Dendritic cell treated with granulocyte-macrophage colony-stimulating factor and Interleukin-4, amounts not matched to agents 40 ng/mL and 50 ng/mL, for 4 days (primary cell): ENCODE measurements around the gene GTF2A1.
A peak's percentile ranks its signal among the peaks of the same experiment; 100 is the strongest.
"Not testable (repeated sequence)": the region's sequence is repeated elsewhere in the genome, so short reads cannot be mapped to it uniquely, and the experiment has no call there.

Source experiments
- H3K27ac Mint-ChIP-seq: one replicate; pipeline ENCODE4 v1.8.0; 2022; ENCODE audit warnings: mild to moderate bottlenecking, mixed read lengths
- H3K27me3 Mint-ChIP-seq: one replicate; pipeline ENCODE4 v1.8.0; 2022; ENCODE audit warnings: mild to moderate bottlenecking, mixed read lengths
- H3K36me3 Mint-ChIP-seq: one replicate; pipeline ENCODE4 v1.8.0; 2022; ENCODE audit warnings: low read depth, mixed read lengths
- H3K4me1 Mint-ChIP-seq: one replicate; pipeline ENCODE4 v1.8.0; 2022; ENCODE audit warnings: low read depth, mixed read lengths
- H3K4me3 Mint-ChIP-seq: one replicate; pipeline ENCODE4 v1.8.0; 2022; ENCODE audit warnings: mild to moderate bottlenecking, moderate library complexity, mixed read lengths
- H3K9me3 Mint-ChIP-seq: one replicate; pipeline ENCODE4 v1.8.0; 2022; ENCODE audit warnings: mixed read lengths
- intact Hi-C: fragments of 100-400 bp; cut with micrococcal nuclease; formaldehyde crosslinking; loops from one replicate; pipeline ENCODE4 v1.15.0; 2022

GTF2A1 gene

GRCh38 chr14:81246461-81247270, 25.9 kb upstream of the GTF2A1 start:
- Mint-ChIP-seq H3K27me3 (no peaks in the 10 kb centered on the region), H3K36me3 (no peaks in the 10 kb centered on the region), H3K4me1 (no peaks in the 10 kb centered on the region), H3K27ac (no peak overlapping the region), H3K9me3 (peaks cover 24% of the 10 kb centered on the region), H3K4me3 (no peak overlapping the region)
- intact Hi-C loops, result no loop called here

DNA sequence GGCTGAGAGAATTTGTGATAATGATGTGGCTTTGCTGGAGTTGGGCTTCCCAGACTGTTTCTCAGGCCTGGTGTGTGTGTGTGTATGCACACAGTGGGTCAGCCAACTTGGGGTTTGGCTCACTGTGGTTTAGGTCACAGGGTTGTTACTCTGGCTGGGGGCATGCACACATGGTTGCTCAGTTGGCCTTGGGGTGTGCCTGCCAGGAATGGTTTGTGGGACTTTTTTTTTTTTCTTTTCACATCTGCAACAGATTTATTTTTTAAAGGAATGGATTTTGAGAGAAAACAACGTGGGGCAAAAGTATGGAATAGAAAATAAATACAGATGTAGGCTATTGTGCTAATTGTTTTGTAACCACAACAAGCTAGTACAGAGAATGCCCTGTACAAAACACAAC, 25.0 kb upstream of the GTF2A1 start:
- H3K9me3 Mint-ChIP-seq, result peaks cover 24% of the 10 kb centered on the region
- no peak overlapping the region for H3K27ac Mint-ChIP-seq
- H3K36me3 Mint-ChIP-seq, result no peaks in the 10 kb centered on the region
- H3K4me1 Mint-ChIP-seq, result no peaks in the 10 kb centered on the region
- intact Hi-C loops, result no loop called here
- H3K4me3 Mint-ChIP-seq, result no peak overlapping the region
- H3K27me3 Mint-ChIP-seq, result peaks cover 3% of the 10 kb centered on the region

GRCh38 chr14:81244431-81244830, 23.7 kb upstream of the GTF2A1 start:
- intact Hi-C loops, H3K4me1 Mint-ChIP-seq, H3K27me3 Mint-ChIP-seq, H3K27ac Mint-ChIP-seq, H3K36me3 Mint-ChIP-seq, H3K4me3 Mint-ChIP-seq: not testable (repeated sequence)
- peaks cover 24% of the 10 kb centered on the region for H3K9me3 Mint-ChIP-seq

DNA sequence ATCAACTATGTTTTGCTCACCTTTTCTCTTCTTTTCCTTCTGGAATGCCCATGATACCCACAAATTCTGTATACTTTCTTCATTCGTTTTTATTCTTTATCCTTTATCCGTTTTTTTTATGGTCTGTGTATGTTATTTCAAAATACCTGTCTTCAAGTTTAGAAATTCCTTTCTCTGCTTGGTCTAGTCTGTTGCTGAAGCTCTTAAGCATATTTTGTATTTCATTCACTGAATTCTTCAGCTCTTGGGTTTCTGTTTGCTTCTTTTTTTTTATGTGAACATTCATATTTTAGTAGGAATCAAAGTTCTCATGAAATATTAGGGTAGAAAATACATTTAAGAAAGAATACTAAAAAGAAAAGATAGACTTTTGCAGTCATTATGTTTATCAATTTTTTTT, 22.7 kb upstream of the GTF2A1 start:
- no peaks in the 10 kb centered on the region for H3K36me3 Mint-ChIP-seq
- no peak overlapping the region for H3K4me3 Mint-ChIP-seq
- no peak overlapping the region for H3K27ac Mint-ChIP-seq
- peaks cover 24% of the 10 kb centered on the region for H3K9me3 Mint-ChIP-seq
- peaks cover 5% of the 10 kb centered on the region for H3K27me3 Mint-ChIP-seq
- intact Hi-C loops, result no loop called here
- H3K4me1 Mint-ChIP-seq, result no peaks in the 10 kb centered on the region

- H3K27me3 Mint-ChIP-seq, H3K27ac Mint-ChIP-seq, H3K4me1 Mint-ChIP-seq, H3K4me3 Mint-ChIP-seq, H3K36me3 Mint-ChIP-seq, intact Hi-C loops, H3K9me3 Mint-ChIP-seq: not testable (repeated sequence)
Observed at GRCh38 chr14:81236849-81237248, 16.1 kb upstream of the GTF2A1 start.

DNA sequence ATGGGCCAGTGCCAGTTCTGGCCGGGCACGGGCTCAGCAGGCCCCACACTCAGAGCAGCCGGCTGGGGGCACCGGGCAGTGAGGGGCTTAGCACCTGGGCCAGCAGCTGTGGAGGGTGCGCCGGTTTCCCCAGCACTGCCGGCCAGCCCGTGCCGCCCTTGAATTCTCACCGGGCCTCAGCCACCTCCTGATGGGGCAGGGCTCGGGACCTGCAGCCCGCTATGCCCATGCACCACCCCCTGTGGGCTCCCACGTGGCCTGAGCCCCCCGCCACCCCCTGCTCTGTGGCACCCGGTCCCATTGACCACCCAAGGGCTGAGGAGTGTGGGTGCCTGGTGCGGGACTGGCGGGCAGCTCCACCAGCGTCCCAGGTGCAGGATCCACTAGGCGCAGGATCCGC, 15.4 kb upstream of the GTF2A1 start:
- intact Hi-C loops, result no loop called here
- H3K27ac Mint-ChIP-seq, result no peak overlapping the region
- no peaks in the 10 kb centered on the region for H3K36me3 Mint-ChIP-seq
- peaks cover 3% of the 10 kb centered on the region for H3K27me3 Mint-ChIP-seq
- H3K9me3 Mint-ChIP-seq, result no peaks in the 10 kb centered on the region
- no peak overlapping the region for H3K4me3 Mint-ChIP-seq
- H3K4me1 Mint-ChIP-seq, result peaks cover 5% of the 10 kb centered on the region

DNA sequence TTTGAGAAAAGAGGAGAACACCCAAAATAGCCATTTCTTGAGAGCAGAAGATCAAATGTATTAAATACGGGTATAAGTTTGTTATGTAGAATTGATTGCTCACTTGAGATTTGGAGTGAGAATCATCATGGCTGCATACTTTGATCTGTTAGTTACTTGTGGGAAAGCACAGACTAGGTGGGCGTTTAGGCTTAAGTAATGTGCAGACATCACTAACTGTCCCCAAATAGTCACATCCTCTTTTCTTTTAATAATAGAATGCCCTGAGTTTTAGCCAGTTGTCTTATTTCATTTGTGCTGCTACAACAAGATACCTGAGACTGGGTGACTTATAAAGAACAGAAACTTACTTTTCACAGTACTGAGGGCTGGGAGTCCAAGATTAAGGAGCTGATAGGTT, 14.3 kb upstream of the GTF2A1 start:
- Mint-ChIP-seq H3K9me3 (no peaks in the 10 kb centered on the region), H3K36me3 (no peaks in the 10 kb centered on the region), H3K4me3 (no peak overlapping the region), H3K27ac (no peak overlapping the region), H3K4me1 (peaks cover 5% of the 10 kb centered on the region), H3K27me3 (peaks cover 1% of the 10 kb centered on the region)
- intact Hi-C loops, result no loop called here

DNA sequence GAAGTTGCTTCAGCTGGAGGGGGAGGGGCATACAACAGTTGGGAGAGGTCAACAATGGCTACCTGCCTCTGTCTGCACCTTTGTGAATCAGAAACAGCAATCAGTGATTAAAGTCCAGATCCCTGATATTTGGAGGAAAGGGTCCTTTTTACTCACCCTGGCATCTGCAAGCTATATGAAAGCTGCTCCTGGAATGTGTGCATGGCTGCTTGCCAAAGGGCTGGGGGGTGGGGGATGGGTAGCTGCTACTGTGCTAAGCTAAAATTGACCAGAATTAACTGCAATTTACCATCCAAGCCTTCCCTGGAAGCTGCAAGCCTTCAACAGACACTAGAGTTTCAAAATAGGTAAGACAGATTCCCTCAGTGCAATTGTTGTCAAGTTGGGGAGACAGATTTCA, 13.5 kb upstream of the GTF2A1 start:
- Mint-ChIP-seq H3K36me3 (no peaks in the 10 kb centered on the region), H3K9me3 (no peaks in the 10 kb centered on the region), H3K4me3 (no peak overlapping the region), H3K4me1 (peaks cover 5% of the 10 kb centered on the region), H3K27ac (no peak overlapping the region), H3K27me3 (no peaks in the 10 kb centered on the region)
- intact Hi-C loops, result no loop called here

GRCh38 chr14:81233615-81234014, 12.9 kb upstream of the GTF2A1 start:
- intact Hi-C loops, result no loop called here
- H3K27me3 Mint-ChIP-seq, result no peaks in the 10 kb centered on the region
- H3K4me1 Mint-ChIP-seq, result peaks cover 5% of the 10 kb centered on the region

DNA sequence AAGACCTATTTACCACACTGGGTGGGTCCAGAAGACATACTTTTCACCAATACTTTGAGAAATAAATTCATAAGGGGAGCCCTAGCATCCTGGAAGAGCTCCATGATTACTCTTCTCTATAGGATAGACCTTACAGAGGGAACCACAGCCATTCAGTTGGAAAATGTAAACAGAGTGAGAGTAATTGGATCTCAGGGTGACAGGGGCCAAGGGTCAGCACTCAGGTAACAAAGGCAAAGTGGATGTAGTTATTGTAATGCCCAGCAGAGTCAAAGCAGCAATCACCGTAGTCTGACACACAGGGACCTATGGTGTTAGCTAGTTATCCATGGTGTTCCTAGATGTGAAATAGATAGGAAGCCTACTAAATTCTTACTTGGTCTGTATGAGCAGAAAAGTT, 10.8 kb upstream of the GTF2A1 start:
- H3K4me3 Mint-ChIP-seq, result no peak overlapping the region
- H3K27me3 Mint-ChIP-seq, result no peaks in the 10 kb centered on the region
- H3K4me1 Mint-ChIP-seq, result peaks cover 5% of the 10 kb centered on the region
- no peak overlapping the region for H3K27ac Mint-ChIP-seq
- intact Hi-C loops, result no loop called here
- H3K9me3 Mint-ChIP-seq, result no peaks in the 10 kb centered on the region
- H3K36me3 Mint-ChIP-seq, result no peaks in the 10 kb centered on the region

More at GRCh38 chr14:81233615-81234014, 12.9 kb upstream of the GTF2A1 start:
- Mint-ChIP-seq H3K36me3 (no peaks in the 10 kb centered on the region), H3K27ac (no peak overlapping the region), H3K9me3 (no peaks in the 10 kb centered on the region), H3K4me3 (no peak overlapping the region)

DNA sequence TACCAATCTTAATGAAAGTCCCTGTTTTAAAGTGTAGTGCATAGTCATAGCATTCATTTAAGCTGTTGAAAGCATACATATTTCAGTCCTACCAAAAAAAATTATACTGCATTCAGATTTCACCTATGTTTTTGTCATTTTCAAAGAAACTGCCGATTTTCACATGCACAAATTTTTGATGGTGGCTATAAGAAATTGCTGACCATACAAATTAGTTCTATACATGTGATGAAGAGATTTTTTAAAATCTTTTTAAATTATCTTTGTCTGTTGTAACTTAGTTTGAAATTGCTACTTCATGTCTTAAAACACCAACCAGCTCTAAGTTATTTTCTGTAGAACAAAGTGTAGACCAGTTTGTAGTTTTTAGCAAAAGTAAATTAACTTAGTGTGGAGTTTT, 3.5 kb upstream of the GTF2A1 start:
- Mint-ChIP-seq H3K27me3 (no peaks in the 10 kb centered on the region), H3K4me1 (peaks cover 10% of the 10 kb centered on the region), H3K36me3 (peaks cover 15% of the 10 kb centered on the region), H3K4me3 (no peak overlapping the region), H3K9me3 (no peaks in the 10 kb centered on the region), H3K27ac (no peak overlapping the region)
- intact Hi-C loops, result no loop called here

- peaks cover 17% of the 10 kb centered on the region for H3K36me3 Mint-ChIP-seq
- H3K9me3 Mint-ChIP-seq, H3K27me3 Mint-ChIP-seq, H3K27ac Mint-ChIP-seq, H3K4me3 Mint-ChIP-seq, intact Hi-C loops: not testable (repeated sequence)
- H3K4me1 Mint-ChIP-seq, result peaks cover 10% of the 10 kb centered on the region
Observed at GRCh38 chr14:81223788-81224187, 3.0 kb upstream of the GTF2A1 start.

DNA sequence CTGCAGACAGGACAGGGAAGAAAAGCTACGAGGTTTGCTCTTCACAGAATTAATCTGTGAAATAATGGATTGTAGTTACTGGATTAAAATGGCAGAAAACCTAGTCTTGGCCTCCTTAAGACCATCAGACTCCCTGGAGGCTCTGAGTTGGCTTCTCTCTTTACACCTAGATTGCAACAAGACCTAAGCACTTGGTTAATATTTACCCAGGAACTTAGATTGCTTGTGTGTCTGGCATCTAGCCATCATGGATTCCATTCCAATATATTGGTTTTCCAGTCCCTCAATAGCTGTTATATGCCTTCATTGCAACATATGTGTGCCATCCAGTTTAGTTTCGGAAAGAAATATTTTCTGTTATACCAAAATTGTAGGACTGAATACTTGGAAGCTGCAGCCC, 1.9 kb upstream of the GTF2A1 start:
- H3K4me3 Mint-ChIP-seq, result no peak overlapping the region
- intact Hi-C loops, result no loop called here
- no peaks in the 10 kb centered on the region for H3K9me3 Mint-ChIP-seq
- no peak overlapping the region for H3K27ac Mint-ChIP-seq
- H3K4me1 Mint-ChIP-seq, result peaks cover 16% of the 10 kb centered on the region
- no peaks in the 10 kb centered on the region for H3K27me3 Mint-ChIP-seq
- H3K36me3 Mint-ChIP-seq, result peaks cover 17% of the 10 kb centered on the region

DNA sequence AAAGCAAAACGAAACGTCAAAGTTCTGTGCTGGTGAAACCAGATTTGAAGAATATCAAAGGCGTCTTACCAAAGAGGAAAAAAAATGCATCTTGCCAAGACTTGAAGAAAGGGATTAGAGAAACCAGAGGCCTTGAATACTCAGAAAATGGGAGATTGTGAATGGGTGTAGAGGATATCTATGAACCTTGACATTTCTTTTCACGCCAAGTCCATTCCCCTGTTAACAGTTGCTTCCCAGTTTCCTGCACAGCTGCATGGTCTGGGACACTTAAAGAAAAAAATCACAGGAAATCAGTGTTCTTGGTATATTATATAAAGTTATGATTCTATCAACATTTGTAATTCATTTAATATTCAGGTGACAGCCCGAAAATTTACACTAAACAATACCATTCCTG, 1.4 kb upstream of the GTF2A1 start:
- Mint-ChIP-seq H3K4me3 (peak overlapping the region; percentile 92), H3K27me3 (no peaks in the 10 kb centered on the region), H3K9me3 (no peaks in the 10 kb centered on the region), H3K27ac (peak overlapping the region; percentile 100), H3K36me3 (peaks cover 17% of the 10 kb centered on the region), H3K4me1 (peaks cover 21% of the 10 kb centered on the region)
- intact Hi-C loops, result no loop called here

GRCh38 chr14:81221579-81222102, 882 bp upstream of the GTF2A1 start:
- intact Hi-C loops, result loop anchor here (1.0 to 2.0 kb wide), 2 partner anchors 51 to 280 kb away; partner anchors contain the start of gene CEP128

More at GRCh38 chr14:81221579-81222102, 882 bp upstream of the GTF2A1 start:
- Mint-ChIP-seq H3K27me3 (no peaks in the 10 kb centered on the region), H3K36me3 (peaks cover 17% of the 10 kb centered on the region), H3K4me3 (peak overlapping the region; percentile 92), H3K27ac (peak overlapping the region; percentile 100), H3K4me1 (peaks cover 26% of the 10 kb centered on the region), H3K9me3 (no peaks in the 10 kb centered on the region)
